Suprapubic skin (tissue), 4 donors: Measurements from ENCODE around the gene KY. TPM values are rescaled to one million over a fixed set of nuclear protein-coding genes. Genes with fewer than 3 reads are reported as not detected.
A peak's percentile ranks its signal among the peaks of the same experiment; 100 is the strongest.

Experiments used
- DNase-seq, 2 donors: peaks; one replicate each; pipeline ENCODE4 v3.0.0-alpha.2; 2019; ENCODE audit warnings: low spot score in 2 of 2
- H3K27ac ChIP-seq: fragments of 200-600 bp; sonication (generic); one replicate; pipeline ENCODE4 v1.5.1; 2019
- H3K27me3 ChIP-seq: fragments of 200-600 bp; sonication (generic); one replicate; pipeline ENCODE4 v1.5.1; 2019
- H3K36me3 ChIP-seq: fragments of 200-600 bp; sonication (generic); one replicate; pipeline ENCODE4 v1.5.1; 2019
- H3K4me1 ChIP-seq: fragments of 200-600 bp; sonication (generic); one replicate; pipeline ENCODE4 v1.5.1; 2019
- H3K4me3 ChIP-seq: fragments of 200-600 bp; sonication (generic); one replicate; pipeline ENCODE4 v1.5.1; 2019; ENCODE audit warnings: mild to moderate bottlenecking
- H3K9me3 ChIP-seq: fragments of 200-600 bp; sonication (generic); one replicate; pipeline ENCODE4 v1.5.1; 2019
- EP300 ChIP-seq: sonication (generic); formaldehyde crosslinking; IDR thresholded peaks from one replicate; pipeline ENCODE4 v1.6.1; 2017; ENCODE audit warnings: antibody characterized with exemption
- POLR2A ChIP-seq, 2 donors: fragments of 450-650 bp; IDR thresholded peaks; one replicate each; pipeline ENCODE4 v1.6.1; 2017; ENCODE audit warnings: antibody characterized with exemption in 2 of 2, mild to moderate bottlenecking in 2 of 2, moderate library complexity in 2 of 2
- POLR2AphosphoS5 ChIP-seq, 3 donors: sonication (generic); formaldehyde crosslinking; IDR thresholded peaks; one replicate each; pipeline ENCODE4 v1.6.1; 2017; ENCODE audit warnings: antibody characterized with exemption in 3 of 3
- WGBS: methylation state at CpG from one replicate; pipeline ENCODE4 v1.1.5; 2018; 5-methylcytosine and 5-hydroxymethylcytosine counted together
- total RNA-seq, 4 donors: library from RNA; depleted of rRNA; stranded (reverse); fragments of >200 nt; gene quantifications; one replicate each; pipeline ENCODE4 v1.1.0, GENCODE V29; 2016
- TF ChIP-seq, protein P1 (sequence below), 2 donors: fragments of 200-600 bp in 1 of 2; fragments of 450-650 bp in 1 of 2; sonication (generic) in 1 of 2; IDR thresholded peaks; one replicate each; pipeline ENCODE4 v1.5.1; 2016 to 2019; ENCODE audit warnings: antibody characterized with exemption in 2 of 2, mild to moderate bottlenecking in 1 of 2, moderate library complexity in 1 of 2

The KY gene
- total RNA-seq, 4 donors from 2014 or later = 41.9 to 99.8 (median 53.9) TPM

GRCh38 chr3:134656211-134656800, 5.5 kb upstream of the KY start:
- Histone ChIP-seq H3K27ac (no peak overlapping the region), H3K36me3 (no peaks in the 10 kb centered on the region), H3K27me3 (no peaks in the 10 kb centered on the region), H3K4me3 (no peak overlapping the region), H3K9me3 (no peaks in the 10 kb centered on the region), H3K4me1 (peaks cover 7% of the 10 kb centered on the region)
- 82% methylated on average over 7 of the region's 7 CpGs for WGBS
- peak in 1 of 2 donors; percentile 31 for DNase-seq
- TF ChIP-seq, protein P1, sequence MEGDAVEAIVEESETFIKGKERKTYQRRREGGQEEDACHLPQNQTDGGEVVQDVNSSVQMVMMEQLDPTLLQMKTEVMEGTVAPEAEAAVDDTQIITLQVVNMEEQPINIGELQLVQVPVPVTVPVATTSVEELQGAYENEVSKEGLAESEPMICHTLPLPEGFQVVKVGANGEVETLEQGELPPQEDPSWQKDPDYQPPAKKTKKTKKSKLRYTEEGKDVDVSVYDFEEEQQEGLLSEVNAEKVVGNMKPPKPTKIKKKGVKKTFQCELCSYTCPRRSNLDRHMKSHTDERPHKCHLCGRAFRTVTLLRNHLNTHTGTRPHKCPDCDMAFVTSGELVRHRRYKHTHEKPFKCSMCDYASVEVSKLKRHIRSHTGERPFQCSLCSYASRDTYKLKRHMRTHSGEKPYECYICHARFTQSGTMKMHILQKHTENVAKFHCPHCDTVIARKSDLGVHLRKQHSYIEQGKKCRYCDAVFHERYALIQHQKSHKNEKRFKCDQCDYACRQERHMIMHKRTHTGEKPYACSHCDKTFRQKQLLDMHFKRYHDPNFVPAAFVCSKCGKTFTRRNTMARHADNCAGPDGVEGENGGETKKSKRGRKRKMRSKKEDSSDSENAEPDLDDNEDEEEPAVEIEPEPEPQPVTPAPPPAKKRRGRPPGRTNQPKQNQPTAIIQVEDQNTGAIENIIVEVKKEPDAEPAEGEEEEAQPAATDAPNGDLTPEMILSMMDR (IDR thresholded peaks at IDR 0.05) = no peak
- TF ChIP-seq POLR2AphosphoS5 (IDR thresholded peaks at IDR 0.05) (no peak), EP300 (no peak), POLR2A (IDR thresholded peaks at IDR 0.05) (no peak)

DNA sequence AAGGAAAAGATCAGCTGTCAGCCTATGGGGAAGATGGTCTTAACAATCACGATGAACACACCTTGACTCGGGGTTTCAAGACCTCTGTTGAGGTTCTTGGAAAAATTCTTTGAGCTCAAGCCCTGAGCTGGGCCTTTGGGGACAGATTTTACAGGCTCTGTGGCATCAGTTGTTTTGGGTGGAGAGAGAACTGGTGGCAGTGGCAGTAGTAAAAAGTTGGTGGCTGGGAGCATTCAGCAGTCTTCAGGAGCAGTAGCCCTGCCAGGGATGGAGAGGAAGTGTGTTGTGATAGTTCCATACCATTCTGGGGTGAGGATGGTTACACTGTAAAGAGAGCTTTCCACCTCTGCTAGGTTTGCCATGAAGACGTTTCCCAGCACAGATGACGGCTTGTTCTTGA, 4.9 kb upstream of the KY start:
- H3K36me3 ChIP-seq = no peaks in the 10 kb centered on the region

DNA sequence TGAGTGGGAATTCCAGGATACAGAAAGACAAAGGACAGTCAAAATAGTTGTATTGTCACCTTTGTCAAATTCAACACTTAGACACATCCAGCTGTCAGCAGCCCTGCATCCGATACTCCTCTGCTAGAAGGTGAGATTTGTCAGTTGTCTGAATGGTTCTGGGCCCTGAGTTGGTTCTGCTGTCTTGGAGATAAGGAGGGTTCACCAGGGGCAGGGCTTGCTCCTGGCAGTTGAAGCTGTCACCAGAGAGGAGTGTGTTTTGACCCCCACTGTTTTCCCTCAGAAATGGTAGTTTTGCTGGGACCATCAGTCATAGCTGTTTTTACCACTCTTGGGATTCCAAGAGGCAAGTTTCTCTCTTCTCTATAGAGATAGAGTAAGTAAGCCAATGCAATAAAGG, 3.2 kb upstream of the KY start:
- Histone ChIP-seq H3K9me3 (no peaks in the 10 kb centered on the region), H3K4me3 (no peak overlapping the region), H3K36me3 (no peaks in the 10 kb centered on the region), H3K27ac (no peak overlapping the region), H3K4me1 (peaks cover 10% of the 10 kb centered on the region), H3K27me3 (no peaks in the 10 kb centered on the region)
- TF ChIP-seq POLR2AphosphoS5 (IDR thresholded peaks at IDR 0.05) = no peak
- no peak for TF ChIP-seq POLR2A (IDR thresholded peaks at IDR 0.05)
- TF ChIP-seq, protein P1 (IDR thresholded peaks at IDR 0.05) = no peak
- TF ChIP-seq EP300 = no peak
- peak in 1 of 2 donors; percentile 47 for DNase-seq
- 92% methylated on average over 1 of the region's 1 CpG for WGBS

More for the DNA sequence above, 4.9 kb upstream of the KY start:
- Histone ChIP-seq H3K27me3 (no peaks in the 10 kb centered on the region), H3K4me1 (peaks cover 10% of the 10 kb centered on the region), H3K27ac (no peak overlapping the region), H3K9me3 (no peaks in the 10 kb centered on the region), H3K4me3 (no peak overlapping the region)
- 92% methylated on average over 4 of the region's 4 CpGs for WGBS
- no peak for TF ChIP-seq POLR2AphosphoS5 (IDR thresholded peaks at IDR 0.05)
- TF ChIP-seq, protein P1 (IDR thresholded peaks at IDR 0.05) = no peak
- no peak for TF ChIP-seq EP300
- no peak for TF ChIP-seq POLR2A (IDR thresholded peaks at IDR 0.05)
- DNase-seq = no peak

DNA sequence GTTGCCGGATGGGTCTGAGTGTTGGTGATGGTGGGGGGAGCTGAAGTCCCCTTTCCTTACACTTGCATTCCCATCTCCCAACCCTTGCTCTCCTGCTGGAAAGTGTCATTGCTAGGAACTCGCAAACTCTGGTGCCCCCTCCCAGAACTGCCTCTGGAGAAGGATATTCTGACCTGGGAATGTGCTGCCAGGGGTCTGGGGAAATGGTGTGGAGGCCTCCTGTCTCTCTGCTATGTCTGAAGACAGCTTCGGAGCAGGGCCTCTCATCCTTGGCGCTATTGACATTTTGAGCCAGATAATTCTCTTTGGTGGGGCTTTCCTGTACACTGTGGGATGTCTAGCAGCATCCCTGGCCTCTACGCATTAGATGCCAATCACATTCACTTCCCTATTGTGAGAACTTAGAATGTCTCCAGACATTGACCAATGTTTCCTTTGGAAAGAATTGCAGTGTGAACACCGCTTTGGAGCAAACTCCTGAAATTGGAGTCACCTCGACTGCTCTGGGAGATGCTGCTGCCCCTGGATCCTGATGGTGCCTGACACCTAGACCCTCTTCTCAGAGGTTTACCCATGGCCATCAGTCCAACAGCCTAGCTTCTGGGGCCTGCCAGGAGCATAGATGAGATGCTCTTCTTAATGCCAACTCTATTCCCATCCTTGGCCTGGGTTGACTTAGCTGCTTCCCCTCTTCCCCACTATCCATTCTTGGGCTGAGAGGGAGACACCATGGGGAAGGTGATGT, 2.2 kb upstream of the KY start:
- H3K27ac ChIP-seq = no peak overlapping the region
- no peaks in the 10 kb centered on the region for H3K27me3 ChIP-seq
- no peak for TF ChIP-seq POLR2A (IDR thresholded peaks at IDR 0.05)
- TF ChIP-seq, protein P1 (IDR thresholded peaks at IDR 0.05) = no peak
- TF ChIP-seq EP300 = no peak
- TF ChIP-seq POLR2AphosphoS5 (IDR thresholded peaks at IDR 0.05) = no peak
- peaks cover 10% of the 10 kb centered on the region for H3K4me1 ChIP-seq
- H3K36me3 ChIP-seq = no peaks in the 10 kb centered on the region
- peak in 1 of 2 donors; percentile 32 for DNase-seq
- H3K9me3 ChIP-seq = no peaks in the 10 kb centered on the region
- H3K4me3 ChIP-seq = no peak overlapping the region
- 96% methylated on average over 7 of the region's 7 CpGs for whole genome bisulfite sequencing

DNA sequence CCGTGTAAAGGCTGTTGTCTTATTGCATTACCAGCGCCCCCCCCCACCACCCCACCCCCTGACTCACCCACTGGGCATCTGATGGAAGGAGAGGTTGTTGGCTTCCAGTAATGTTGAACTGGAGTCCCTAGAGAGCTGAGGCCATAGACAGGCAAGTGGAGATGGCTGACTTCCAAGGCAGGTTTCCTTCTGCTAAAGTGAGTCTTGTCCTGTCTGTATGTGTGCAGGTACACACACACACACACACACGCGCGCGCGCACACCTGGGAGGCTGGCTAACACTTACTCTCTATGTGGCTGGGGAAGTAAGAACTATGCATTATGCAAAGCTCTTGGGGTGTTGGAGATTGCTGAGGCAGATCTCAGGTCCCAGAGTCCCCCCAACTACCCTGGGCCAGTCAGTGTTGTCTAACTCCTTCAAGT, 1.6 kb upstream of the KY start:
- H3K27ac ChIP-seq = no peak overlapping the region
- TF ChIP-seq EP300 = no peak
- TF ChIP-seq POLR2A (IDR thresholded peaks at IDR 0.05) = no peak
- TF ChIP-seq, protein P1 (IDR thresholded peaks at IDR 0.05) = no peak
- no peak for TF ChIP-seq POLR2AphosphoS5 (IDR thresholded peaks at IDR 0.05)
- peaks cover 10% of the 10 kb centered on the region for H3K4me1 ChIP-seq
- H3K9me3 ChIP-seq = no peaks in the 10 kb centered on the region
- no peaks in the 10 kb centered on the region for H3K36me3 ChIP-seq
- no peak for DNase-seq
- H3K4me3 ChIP-seq = no peak overlapping the region
- 66% methylated on average over 7 of the region's 7 CpGs for WGBS
- H3K27me3 ChIP-seq = no peaks in the 10 kb centered on the region
